GM12878 (cell line): ENCODE results near the gene EPX. TPM values are rescaled to one million over a fixed set of nuclear protein-coding genes. Genes with fewer than 3 reads are reported as not detected.

Experiments used
- ATAC-seq: fragments of 200-7000 bp; cut with Tn5 transposase; 3 replicates; pipeline ENCODE4 v1.9.1; 2020; ENCODE audit warnings: mild to moderate bottlenecking, moderate library complexity
- BruUV-seq: library from RNA; stranded (reverse); fragments of 400-500 nt; replicated peaks from 2 replicates; lab custom pipeline; 2021; lab: Mats Ljungman, UMichigan
- CTCF ChIA-PET: fragments of 300-600 bp; sonication (Branson Sonifier 250); formaldehyde crosslinking; extraction: SDS; loops from one replicate; lab custom pipeline; 2021; ENCODE audit warnings: inconsistent platforms; lab: Yijun Ruan, JAX
- POLR2A ChIA-PET: fragments of 350-600 bp; formaldehyde crosslinking; extraction: SDS; loops from one replicate; lab custom pipeline; 2021; ENCODE audit warnings: inconsistent platforms; lab: Charles Lee
- RAD21 ChIA-PET: fragments of 300-600 bp; sonication (Branson Sonifier 250); formaldehyde crosslinking; loops from one replicate; lab custom pipeline; 2023; ENCODE audit warnings: antibody characterized with exemption; ENCODE audit not compliant: unreplicated experiment; lab: Charles Lee
- SMC1A ChIA-PET: fragments of 300-600 bp; sonication (Branson Sonifier 250); formaldehyde crosslinking; loops from one replicate; lab custom pipeline; 2023; ENCODE audit not compliant: unreplicated experiment, uncharacterized antibody; lab: Charles Lee
- DNase-seq: peaks from one replicate; pipeline ENCODE4 v3.0.0-alpha.2; 2011; ENCODE audit warnings: low read depth, low spot score
- FAIRE-seq: peaks from 3 replicates; lab custom pipeline; 2011; peaks lifted over from hg19 to GRCh38; lab: Jason Lieb, UNC
- H2AFZ ChIP-seq: 2 replicates; pipeline ENCODE4 v1.6.0; 2011; ENCODE audit warnings: low read depth, low read length, control low read depth; ENCODE audit not compliant: control insufficient read depth
- H3K27ac ChIP-seq: 2 replicates; pipeline ENCODE4 v1.5.1; 2011; ENCODE audit warnings: control low read depth; ENCODE audit not compliant: control insufficient read depth, insufficient read depth
- H3K27me3 ChIP-seq, 2 experiments: replicated peaks in 1 of 2; 2 replicates each; pipeline versions ENCODE4 v1.6.0 to v1.6.1; 2011; ENCODE audit warnings: low read length in 1 of 2; ENCODE audit not compliant: control insufficient read depth in 2 of 2, insufficient read depth in 2 of 2
- H3K36me3 ChIP-seq, 2 experiments: 2 replicates each; pipeline ENCODE4 v1.5.1; 2011; ENCODE audit warnings: low read length in 1 of 2; ENCODE audit not compliant: control insufficient read depth in 2 of 2, insufficient read depth in 2 of 2
- H3K4me1 ChIP-seq: 2 replicates; pipeline ENCODE4 v1.6.1; 2011; ENCODE audit warnings: mild to moderate bottlenecking, low read length, moderate library complexity, mixed read lengths; ENCODE audit not compliant: control insufficient read depth, insufficient read depth
- H3K4me2 ChIP-seq: 2 replicates; pipeline ENCODE4 v1.6.0; 2011; ENCODE audit warnings: control low read depth; ENCODE audit not compliant: control insufficient read depth, insufficient read depth
- H3K4me3 ChIP-seq: fragments of 200-600 bp; sonication (generic); 2 replicates; pipeline ENCODE4 v1.5.1; 2016
- H3K79me2 ChIP-seq: 2 replicates; pipeline ENCODE4 v1.6.0; 2011; ENCODE audit warnings: low read length; ENCODE audit not compliant: control insufficient read depth, insufficient read depth
- H3K9ac ChIP-seq: 2 replicates; pipeline ENCODE4 v1.8.0; 2011; ENCODE audit warnings: low read length, control low read depth, mixed read lengths; ENCODE audit not compliant: control insufficient read depth, insufficient read depth
- H3K9me3 ChIP-seq: replicated peaks from 3 replicates; pipeline ENCODE4 v1.5.1; 2011; ENCODE audit warnings: mild to moderate bottlenecking, low read length; ENCODE audit not compliant: control insufficient read depth, insufficient read depth
- H4K20me1 ChIP-seq: 2 replicates; pipeline ENCODE4 v1.6.0; 2011; ENCODE audit not compliant: control insufficient read depth, insufficient read depth
- ATF2 ChIP-seq: IDR thresholded peaks from 2 replicates; pipeline ENCODE4 v1.6.1; 2012; ENCODE audit warnings: low read length, inconsistent platforms
- BCLAF1 ChIP-seq: fragments of 450-650 bp; IDR thresholded peaks from 2 replicates; pipeline ENCODE4 v1.6.1; 2017; ENCODE audit warnings: antibody characterized with exemption, mild to moderate bottlenecking, moderate library complexity
- E2F4 ChIP-seq: IDR thresholded peaks from 2 replicates; pipeline ENCODE4 v1.6.1; 2012; ENCODE audit warnings: low read depth, low read length, improper control_type of control experiment
- ESRRA ChIP-seq: IDR thresholded peaks from 2 replicates; pipeline ENCODE4 v1.6.1; 2012; ENCODE audit warnings: mild to moderate bottlenecking, low read length, improper control_type of control experiment
- GABPA ChIP-seq: IDR thresholded peaks from 2 replicates; pipeline ENCODE4 v1.6.1; 2014; ENCODE audit warnings: antibody characterized with exemption, low read depth, mild to moderate bottlenecking, inconsistent platforms
- JUND ChIP-seq: IDR thresholded peaks from 2 replicates; pipeline ENCODE4 v1.6.1; 2012; ENCODE audit warnings: low read depth, mild to moderate bottlenecking, low read length, improper control_type of control experiment, moderate library complexity
- KAT2A ChIP-seq: conservative IDR thresholded peaks from 2 replicates; pipeline ENCODE4 v1.6.1; 2011; ENCODE audit warnings: low read depth, low read length; ENCODE audit not compliant: control insufficient read depth
- KLF5 ChIP-seq: fragments of 450-650 bp; IDR thresholded peaks from 2 replicates; pipeline ENCODE4 v1.6.1; 2014; ENCODE audit warnings: mild to moderate bottlenecking; ENCODE audit not compliant: partially characterized antibody
- LARP7 ChIP-seq: fragments of 450-650 bp; IDR thresholded peaks from 2 replicates; pipeline ENCODE4 v1.6.1; 2017; ENCODE audit warnings: mild to moderate bottlenecking
- NR2F1 ChIP-seq: fragments of 450-650 bp; conservative IDR thresholded peaks from 2 replicates; pipeline ENCODE4 v1.6.1; 2017; ENCODE audit warnings: mild to moderate bottlenecking
- PAX5 ChIP-seq: IDR thresholded peaks from 2 replicates; pipeline ENCODE4 v1.6.1; 2011; ENCODE audit warnings: low read depth, low read length, borderline replicate concordance
- STAT1 ChIP-seq: fragments of 450-650 bp; conservative IDR thresholded peaks from 2 replicates; pipeline ENCODE4 v1.6.1; 2014; ENCODE audit warnings: antibody characterized with exemption, mild to moderate bottlenecking
- TBL1XR1 ChIP-seq: IDR thresholded peaks from 2 replicates; pipeline ENCODE4 v1.6.1; 2012; ENCODE audit warnings: low read depth, low read length, improper control_type of control experiment
- USF2 ChIP-seq: IDR thresholded peaks from 2 replicates; pipeline ENCODE4 v1.6.1; 2011; ENCODE audit warnings: low read depth, low read length, improper control_type of control experiment, borderline replicate concordance
- ZNF274 ChIP-seq: IDR thresholded peaks from one replicate; pipeline ENCODE4 v1.8.0; 2011; ENCODE audit not compliant: insufficient read length, insufficient read depth
- ZSCAN29 ChIP-seq: fragments of 450-650 bp; IDR thresholded peaks from 2 replicates; pipeline ENCODE4 v1.6.1; 2017; ENCODE audit warnings: mild to moderate bottlenecking, moderate library complexity
- WGBS: methylation state at CpG from one replicate; pipeline ENCODE4 v1.1.6; 2016; ENCODE audit warnings: low lambda C conversion rate; ENCODE audit not compliant: insufficient replicate concordance, insufficient coverage; ENCODE audit errors: missing lambda C conversion rate; 5-methylcytosine and 5-hydroxymethylcytosine counted together
- in situ Hi-C: fragments of 300-500 bp; cut with MboI; formaldehyde crosslinking; loops from 9 replicates; pipeline ENCODE4 v1.14.3; 2018; ENCODE audit warnings: mixed read lengths
- intact Hi-C: fragments of 100-400 bp; cut with micrococcal nuclease; formaldehyde crosslinking; loops from one replicate; pipeline ENCODE4 v1.14.2; 2022; ENCODE audit not compliant: unreplicated experiment
- polyA plus RNA-seq, 11 experiments: library from polyadenylated mRNA; depleted of rRNA in 4 of 11; unstranded in 6 of 11; stranded (reverse) in 5 of 11; fragments of >200 nt; fragmentation: Nextera tagmentation in 4 of 11; fragmentation: Illumina TruSeq in 1 of 11; extraction: Ambion mirVana in 4 of 11; extraction: Trizol in 1 of 11; gene quantifications; 1 replicate in 1 of 11; 2 replicates in 10 of 11; pipeline versions ENCODE4 v1.2.1 to v1.2.3, GENCODE V29; 2011 to 2016; ENCODE audit warnings: inconsistent platforms in 2 of 11, missing spikeins in 2 of 11, low read depth in 1 of 11
- total RNA-seq, 4 experiments: library from RNA; depleted of rRNA in 3 of 4; stranded (reverse); fragments of >200 nt in 3 of 4; fragmentation: Illumina TruSeq in 1 of 4; extraction: Trizol in 1 of 4; gene quantifications; 2 replicates each; pipeline versions ENCODE4 v1.2.1 to v1.2.3, GENCODE V29; 2013 to 2021

Gene EPX
- total and polyA plus RNA-seq, 10 of the 15 experiments (the other 5 are each of a cell fraction or from before 2014, with no cell fraction given), result 0.03 TPM; not detected in 9

- no peaks in the 10 kb centered on the region for H4K20me1 ChIP-seq
- no peak overlapping the region for H3K9ac ChIP-seq
- H3K36me3 ChIP-seq, result no peaks in the 10 kb centered on the region
- H3K4me3 ChIP-seq, result no peak overlapping the region
- intact Hi-C loops (no loop called here), in situ Hi-C loops (no loop called here)
- H3K4me1 ChIP-seq, result peaks cover 21% of the 10 kb centered on the region
- RAD21 ChIA-PET, result interaction anchor here (1.0 to 1.7 kb wide), 7 partner anchors 11 to 186 kb away, joined by 3 to 13 read pairs (median 7); partner anchors contain the start of gene MKS1
- no peak overlapping the region for H2AFZ ChIP-seq
- 0 out of 2 replicates have a peak overlapping the region, but pooled peaks have one; percentile 95 for H3K4me2 ChIP-seq
- CTCF ChIA-PET, result interaction anchor here (0.8 to 7.0 kb wide), 6 partner anchors 10 to 86 kb away, joined by 3 to 78 read pairs (median 6); partner anchors contain the start of gene MKS1
- no peaks in the 10 kb centered on the region for H3K79me2 ChIP-seq
- H3K9me3 ChIP-seq, result no peaks in the 10 kb centered on the region; the same call in 2 of the 3 replicates
- SMC1A ChIA-PET, result interaction anchor here (1.0 to 4.2 kb wide), 11 partner anchors 10 to 188 kb away, joined by 3 to 26 read pairs (median 5); partner anchors contain the start of gene MKS1
- no peak for DNase-seq
- BruUV-seq, result no TSS peak
- no peak overlapping the region for H3K27ac ChIP-seq
- H3K27me3 ChIP-seq, result no peaks in the 10 kb centered on the region
- POLR2A ChIA-PET, result interaction anchor here (0.7 to 4.0 kb wide), 5 partner anchors 12 to 113 kb away, joined by 3 to 25 read pairs (median 6); partner anchors contain the start of gene MKS1
- 70% methylated on average over 2 of the region's 2 CpGs for WGBS
- no peak for ATAC-seq
- FAIRE-seq, result no peak
- TF ChIP-seq STAT1 (no peak), BCLAF1 (no peak), KAT2A (no peak), NR2F1 (no peak), GABPA (no peak), ESRRA (no peak), TBL1XR1 (no peak), ATF2 (no peak), USF2 (no peak), LARP7 (no peak), ZSCAN29 (no peak), KLF5 (no peak), PAX5 (no peak), E2F4 (no peak), JUND (no peak), ZNF274 (no peak)
Measured at GRCh38 chr17:58231641-58232040, 39.1 kb downstream of the EPX start.
